H1 (cell line): ENCODE data around the gene ARSB. TPM values are rescaled to one million over a fixed set of nuclear protein-coding genes. Genes with fewer than 3 reads are reported as not detected.

ENCODE experiments used
- ATF2 ChIP-seq: IDR thresholded peaks from 2 replicates; pipeline ENCODE4 v1.6.1; 2012; ENCODE audit warnings: low read length, inconsistent platforms
- CBX8 ChIP-seq: fragments of 300-800, 300-1000 bp; sonication (generic); IDR thresholded peaks from 2 replicates; pipeline ENCODE4 v1.7.1; 2016; ENCODE audit warnings: low read depth, low read length, borderline replicate concordance
- GABPA ChIP-seq: IDR thresholded peaks from 2 replicates; pipeline ENCODE4 v1.6.1; 2011; ENCODE audit warnings: mild to moderate bottlenecking, low read length, moderate library complexity, borderline replicate concordance; ENCODE audit not compliant: insufficient read depth
- PHF8 ChIP-seq: fragments of 200-600 bp; sonication (generic); conservative IDR thresholded peaks from 2 replicates; pipeline ENCODE4 v1.7.1; 2012; ENCODE audit warnings: low read depth, mild to moderate bottlenecking, inconsistent platforms, low read length, moderate library complexity
- RBBP5 ChIP-seq: IDR thresholded peaks from 2 replicates; pipeline ENCODE4 v1.7.1; 2012; ENCODE audit warnings: low read depth, mild to moderate bottlenecking, inconsistent platforms, low read length, moderate library complexity, borderline replicate concordance
- RFX5 ChIP-seq: IDR thresholded peaks from 2 replicates; pipeline ENCODE4 v1.6.1; 2011; ENCODE audit warnings: low read depth, low read length, improper control_type of control experiment, borderline replicate concordance
- SAP30 ChIP-seq: fragments of 300-600 bp; sonication (generic); IDR thresholded peaks from 2 replicates; pipeline ENCODE4 v1.7.1; 2012; ENCODE audit warnings: low read length, moderate library complexity, mild to moderate bottlenecking, inconsistent platforms; ENCODE audit not compliant: insufficient read depth, insufficient replicate concordance
- polyA plus RNA-seq, 7 experiments: library from polyadenylated mRNA; depleted of rRNA in 3 of 7; stranded (reverse) in 5 of 7; unstranded in 2 of 7; fragments of >200 nt in 5 of 7; fragments of 200-250 nt in 2 of 7; gene quantifications; 1 replicate in 5 of 7; 2 replicates in 1 of 7; 4 replicates in 1 of 7; pipeline versions ENCODE4 v1.2.1 to v1.2.3, GENCODE V29; 2011 to 2013; ENCODE audit warnings: missing spikeins in 2 of 7, mixed read lengths in 2 of 7
- total RNA-seq: library from RNA; stranded (reverse); fragmentation: NEBNext Ultra II Directional; extraction: Animal tissue kit (Norgen Biotek cat#: 25700); gene quantifications from 2 replicates; pipeline ENCODE4 v1.2.1, GENCODE V29; 2021

The ARSB gene
- total and polyA plus RNA-seq, 2 of the 8 experiments (the other 6 are each of a cell fraction or from before 2014, with no cell fraction given): 6.4 to 13.9 TPM

- no peak for TF ChIP-seq GABPA
- TF ChIP-seq RFX5: no peak
- no peak for TF ChIP-seq SAP30
- TF ChIP-seq RBBP5: no peak
- TF ChIP-seq PHF8: no peak
- no peak for TF ChIP-seq CBX8
- no peak for TF ChIP-seq ATF2
These were observed 4.0 kb upstream of the ARSB start (continued) for GRCh38 chr5:78989080-78989479.
